NCI-H2081 treated with DMSO at 0.1 percent for 48 hours (cell line): ENCODE measurements around the gene GAPDH.
A peak's percentile ranks its signal among the peaks of the same experiment; 100 is the strongest.
"Not testable (repeated sequence)": the region's sequence is repeated elsewhere in the genome, so short reads cannot be mapped to it uniquely, and the experiment has no call there.

Source experiments
- DNase-seq: peaks from one replicate; lab custom pipeline; 2025; lab: John Stamatoyannopoulos, UW

GAPDH gene

GRCh38 chr12:6533923-6534694 is at the start of gene GAPDH:
Gene GAPDH, plus strand, starts transcription at chr12:6534517. Its CDS starts 316 bp downstream, at chr12:6534833.
- peak; percentile 86 for DNase-seq

- DNase-seq, result no peak
Observed at GRCh38 chr12:6488240-6488639, 46.1 kb upstream of the GAPDH start.

GRCh38 chr12:6489449-6489848 is 44.9 kb upstream of the GAPDH start:
- no peak for DNase-seq

DNA sequence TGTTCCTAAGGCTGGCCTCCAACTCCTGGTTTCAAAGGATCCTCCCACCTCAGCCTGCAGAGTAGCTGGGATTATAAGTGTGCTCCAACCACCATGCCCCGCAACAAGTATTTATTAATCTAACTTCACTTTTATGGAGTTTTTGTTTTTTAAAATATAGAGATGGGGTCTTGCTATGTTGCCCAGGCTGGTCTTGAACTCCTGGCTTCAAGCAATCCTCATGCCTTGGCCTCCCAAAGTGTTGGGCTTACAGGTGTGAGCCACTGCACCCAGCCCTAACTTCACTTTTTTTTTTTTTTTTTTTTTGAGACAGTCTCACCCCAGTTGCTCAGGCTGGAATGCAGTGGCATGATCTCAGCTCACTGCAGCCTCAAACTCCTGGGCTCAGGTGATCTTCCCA is 43.6 kb upstream of the GAPDH start:
- DNase-seq, result not testable (repeated sequence)

DNA sequence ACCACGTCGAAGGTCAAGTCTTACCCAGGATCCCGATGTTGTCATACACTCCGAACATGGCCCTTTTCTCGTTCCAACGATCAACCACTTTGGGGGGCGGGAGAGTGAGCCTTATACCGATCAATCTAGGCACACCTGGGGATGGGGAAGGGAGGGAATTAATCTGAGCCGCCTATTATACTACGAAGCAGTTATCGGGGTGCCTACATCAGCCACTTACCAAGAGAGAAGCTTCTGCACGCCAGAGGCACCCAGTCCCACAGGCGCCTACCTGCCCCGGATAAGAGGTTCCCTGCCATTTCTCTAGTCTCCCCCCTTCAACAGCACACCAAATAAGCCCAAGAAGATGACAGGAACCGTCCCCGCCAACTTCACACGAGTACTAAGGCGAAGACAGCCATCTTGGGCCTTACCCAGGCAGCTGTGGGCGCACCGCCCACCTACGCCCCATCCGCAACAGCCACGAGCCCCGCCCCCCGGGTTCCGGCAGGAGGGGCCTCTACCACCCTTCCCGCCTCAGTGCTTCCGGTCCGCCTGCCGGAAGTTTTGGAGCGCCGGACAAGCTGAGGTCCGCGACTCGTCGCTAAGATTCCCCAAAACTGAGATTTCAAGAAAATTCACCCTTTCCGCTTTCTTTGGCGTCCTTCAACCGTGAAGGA is 41.4 kb upstream of the GAPDH start, which contains the start of gene MRPL51:
MRPL51 (minus strand) TSS at position 425 of the 659 bp plus-strand sequence; CDS start at position 299, 126 bp downstream.
- DNase-seq, result peak; percentile 74

DNA sequence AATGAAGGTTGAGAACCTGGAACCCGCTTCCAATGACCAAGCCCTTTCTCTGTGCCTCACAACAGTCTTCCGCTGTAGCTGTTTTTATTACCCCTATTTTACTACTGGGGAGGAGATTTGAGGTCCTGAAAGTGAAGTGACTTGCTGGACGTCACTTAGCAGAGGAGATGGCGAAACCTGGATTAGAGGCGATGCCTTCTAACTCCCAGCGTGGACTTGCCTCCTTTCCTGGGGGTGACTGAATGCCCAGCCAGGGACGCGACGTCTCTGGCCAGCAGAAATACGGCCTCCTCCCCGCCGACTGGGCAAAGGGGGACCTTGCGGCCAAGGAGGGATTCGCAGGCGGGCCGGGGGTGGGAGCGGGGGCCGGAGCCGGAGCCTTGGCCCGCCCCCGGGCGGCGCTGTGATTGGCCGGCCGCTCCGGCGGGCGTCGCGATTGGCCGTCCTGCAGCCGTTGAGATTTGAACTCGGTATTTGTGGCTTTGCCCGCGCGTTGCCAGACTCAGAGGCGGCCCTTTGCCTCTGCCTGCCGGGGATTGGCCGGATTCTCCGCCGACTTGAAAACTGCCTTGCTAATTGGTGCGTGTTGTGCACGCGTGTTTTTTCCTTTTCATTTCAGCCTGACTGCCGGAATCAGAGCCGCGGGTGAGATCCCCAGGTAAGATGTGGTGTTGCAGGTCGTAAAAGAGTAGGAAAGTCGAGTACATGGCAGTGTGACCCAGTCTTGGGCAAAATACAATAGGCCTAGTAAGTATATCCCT is 40.6 kb upstream of the GAPDH start, which contains the start of gene NCAPD2:
NCAPD2 (plus strand) TSS at position 606 of the 761 bp plus-strand sequence. CDS start 997 bp downstream, outside the sequence.
- DNase-seq, result peak; percentile 90

DNA sequence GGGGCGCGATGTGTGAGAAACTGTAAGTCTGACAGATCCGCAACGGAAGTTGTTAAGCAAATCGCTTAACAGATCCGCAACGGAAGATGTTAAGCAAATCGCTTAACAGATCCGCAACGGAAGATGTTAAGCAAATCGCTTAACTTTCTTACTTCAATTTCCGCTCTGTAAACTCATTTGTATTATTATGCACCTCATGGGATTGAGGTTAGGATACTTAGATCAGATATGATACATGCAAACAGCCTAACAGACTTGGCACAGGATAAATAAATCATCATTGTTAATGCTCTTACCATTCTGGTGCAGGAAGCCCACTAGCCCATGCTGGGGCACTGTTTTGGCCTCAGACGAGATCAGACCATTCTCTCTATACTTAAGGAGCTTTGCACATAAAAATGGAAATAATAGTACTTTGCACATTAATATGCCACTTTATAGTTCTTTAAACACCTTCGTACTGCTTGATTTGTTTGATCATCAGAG is 40.0 kb upstream of the GAPDH start:
- DNase-seq, result no peak

DNA sequence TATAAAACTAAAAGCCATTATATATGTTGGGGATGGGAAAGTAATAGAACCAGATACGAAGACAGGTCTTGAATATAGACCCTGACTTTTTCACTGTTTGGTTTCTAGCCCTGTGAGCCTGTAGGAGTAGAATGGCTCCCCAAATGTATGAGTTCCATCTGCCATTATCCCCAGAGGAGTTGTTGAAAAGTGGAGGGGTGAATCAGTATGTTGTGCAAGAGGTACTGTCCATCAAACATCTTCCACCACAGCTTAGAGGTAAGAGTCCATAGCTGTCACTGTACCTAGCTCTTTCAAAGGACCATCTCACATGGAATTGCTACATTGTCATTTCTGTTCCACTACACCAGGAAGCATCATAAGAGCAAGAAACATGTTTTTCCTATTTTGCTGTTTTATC is 39.3 kb upstream of the GAPDH start:
- DNase-seq, result no peak

- not testable (repeated sequence) for DNase-seq
Observed at GRCh38 chr12:6497291-6497690, 37.0 kb upstream of the GAPDH start.

GRCh38 chr12:6500466-6500865 is 33.9 kb upstream of the GAPDH start:
- no peak for DNase-seq

- no peak for DNase-seq
Observed at GRCh38 chr12:6507102-6507998, 27.0 kb upstream of the GAPDH start.

GRCh38 chr12:6508087-6508486 is 26.2 kb upstream of the GAPDH start:
- DNase-seq, result no peak

- no peak for DNase-seq
Observed at GRCh38 chr12:6520186-6520585, 14.1 kb upstream of the GAPDH start.

DNA sequence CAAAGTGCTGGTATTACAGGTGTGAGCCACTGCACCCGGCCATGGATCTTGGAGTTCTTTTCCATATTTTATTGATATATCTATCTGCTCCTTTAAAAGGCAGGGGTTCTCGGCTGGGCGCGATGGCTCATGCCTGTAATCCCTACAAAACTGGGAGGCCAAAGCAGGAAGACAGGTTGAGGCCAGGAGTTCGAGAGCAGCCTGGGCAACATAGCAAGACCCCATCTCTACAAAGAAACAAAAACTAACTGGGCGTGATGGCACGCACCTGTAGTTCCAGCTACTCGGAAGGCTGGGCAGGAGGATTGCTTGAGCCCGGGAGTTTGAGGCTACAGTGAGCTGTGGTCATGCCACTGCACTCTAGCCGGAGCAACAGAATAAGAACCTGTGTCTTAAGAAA is 12.1 kb upstream of the GAPDH start:
- DNase-seq, result no peak

GRCh38 chr12:6523708-6524107 is 10.6 kb upstream of the GAPDH start:
- no peak for DNase-seq

DNA sequence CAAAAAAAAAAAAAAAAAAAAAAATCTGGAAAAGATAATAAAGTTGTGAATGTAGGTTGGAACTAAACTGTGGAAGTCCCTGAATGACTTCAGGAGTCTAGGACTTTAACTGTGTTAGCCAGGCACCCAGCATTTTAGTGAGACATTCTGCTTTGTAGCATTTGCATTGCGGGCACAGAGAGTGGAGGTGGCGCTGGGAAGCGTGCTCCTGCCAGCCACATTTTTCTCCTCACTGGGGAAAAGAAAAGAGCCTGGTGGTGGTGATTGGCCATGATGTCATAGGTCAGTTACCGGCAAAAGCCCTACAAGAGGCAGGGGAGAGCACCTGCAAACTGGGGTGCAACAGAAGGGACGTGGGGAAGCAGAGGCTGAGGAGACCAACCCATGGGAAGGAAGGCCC is 9.7 kb upstream of the GAPDH start:
- DNase-seq, result no peak

DNA sequence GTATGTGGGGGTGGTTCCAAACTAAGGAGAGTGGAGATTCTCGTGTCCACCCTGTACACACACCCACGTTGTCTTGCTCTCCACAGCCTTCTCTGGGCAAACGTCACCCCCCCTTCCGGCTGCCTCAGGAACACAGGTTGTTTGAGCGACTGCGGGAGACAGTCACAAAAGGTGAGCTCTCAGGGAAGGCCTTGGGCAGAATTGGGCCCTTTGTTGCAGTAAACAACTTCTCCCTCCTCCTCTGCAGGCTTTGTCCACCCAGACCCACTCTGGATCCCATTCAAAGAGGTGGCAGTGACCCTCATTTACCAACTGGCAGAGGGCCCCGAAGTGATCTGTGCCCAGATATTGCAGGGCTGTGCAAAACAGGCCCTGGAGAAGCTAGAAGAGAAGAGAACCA is 8.1 kb upstream of the GAPDH start:
- no peak for DNase-seq

DNA sequence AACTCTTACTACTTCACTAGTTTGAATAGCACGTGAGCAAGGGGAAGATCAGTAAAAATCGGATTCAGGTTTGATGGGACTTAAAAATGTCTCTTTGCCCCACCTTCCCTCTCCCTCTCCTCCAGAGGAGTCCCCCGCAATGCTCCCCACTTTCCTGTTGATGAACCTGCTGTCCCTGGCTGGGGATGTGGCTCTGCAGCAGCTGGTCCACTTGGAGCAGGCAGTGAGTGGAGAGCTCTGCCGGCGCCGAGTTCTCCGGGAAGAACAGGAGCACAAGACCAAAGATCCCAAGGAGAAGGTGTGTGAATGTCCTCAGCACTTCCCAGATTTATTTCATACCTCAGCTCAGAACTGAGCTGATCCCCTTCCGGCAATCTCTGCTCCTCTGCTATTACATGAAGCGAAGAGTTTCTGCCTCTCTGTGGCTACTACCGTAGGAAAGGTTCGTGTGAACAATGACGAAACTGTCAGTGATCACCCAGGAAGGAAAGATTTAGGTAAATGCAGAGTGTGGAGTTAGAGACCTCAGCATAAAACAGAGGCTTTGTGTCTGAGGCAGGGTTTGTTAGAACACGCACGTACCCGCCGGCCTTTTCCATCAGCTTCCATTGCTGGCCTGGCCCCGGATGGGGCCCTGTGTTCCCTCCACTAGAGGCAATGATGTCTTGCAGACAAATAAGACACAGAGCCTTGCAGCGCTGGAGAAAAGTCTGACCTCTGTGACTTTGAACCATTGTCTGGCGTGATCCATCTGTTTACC is 7.4 kb upstream of the GAPDH start:
- DNase-seq, result no peak

DNA sequence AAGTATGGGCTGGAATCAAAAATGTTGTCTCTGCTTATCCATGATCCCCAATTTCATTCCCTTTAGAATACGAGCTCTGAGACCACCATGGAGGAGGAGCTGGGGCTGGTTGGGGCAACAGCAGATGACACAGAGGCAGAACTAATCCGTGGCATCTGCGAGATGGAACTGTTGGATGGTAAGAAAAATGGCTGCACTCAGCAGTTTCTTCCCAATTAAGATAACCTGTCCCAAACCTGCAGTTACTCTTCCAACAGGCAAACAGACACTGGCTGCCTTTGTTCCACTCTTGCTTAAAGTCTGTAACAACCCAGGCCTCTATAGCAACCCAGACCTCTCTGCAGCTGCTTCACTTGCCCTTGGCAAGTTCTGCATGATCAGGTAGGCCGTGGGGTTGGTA is 6.6 kb upstream of the GAPDH start:
- no peak for DNase-seq

DNA sequence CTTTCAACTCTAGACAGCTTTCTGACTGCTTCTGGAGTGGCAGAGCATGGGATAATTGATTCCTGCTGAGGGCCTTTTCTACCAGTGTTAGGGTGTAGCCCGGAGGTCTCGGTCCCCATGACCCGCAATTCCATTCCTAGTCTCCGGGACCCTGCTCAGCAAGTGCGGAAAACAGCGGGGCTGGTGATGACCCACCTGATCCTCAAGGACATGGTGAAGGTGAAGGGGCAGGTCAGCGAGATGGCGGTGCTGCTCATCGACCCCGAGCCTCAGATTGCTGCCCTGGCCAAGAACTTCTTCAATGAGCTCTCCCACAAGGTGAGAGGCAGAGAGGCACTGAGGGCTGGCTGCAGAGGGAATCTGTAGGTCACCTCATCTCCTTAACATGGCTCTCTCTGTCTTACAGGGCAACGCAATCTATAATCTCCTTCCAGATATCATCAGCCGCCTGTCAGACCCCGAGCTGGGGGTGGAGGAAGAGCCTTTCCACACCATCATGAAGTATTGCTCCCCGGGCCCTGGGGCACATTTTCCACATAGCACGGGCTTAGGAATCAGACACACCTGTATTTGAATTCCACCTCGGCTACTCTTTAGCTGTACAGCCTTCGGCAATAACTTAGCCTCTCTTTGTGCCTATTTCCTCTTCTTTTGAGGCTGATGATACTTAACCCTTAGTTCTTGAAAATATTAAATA is 5.6 kb upstream of the GAPDH start:
- DNase-seq, result no peak
